HEK293 (cell line): Measurements from ENCODE around the gene AP1S1.

Experiments
- GFI1B ChIP-seq: fragments of 450-650 bp; formaldehyde crosslinking; IDR thresholded peaks from 2 replicates; pipeline ENCODE4 v1.5.1; 2016; ENCODE audit warnings: missing biosample characterization, missing genetic modification characterization
- GLI2 ChIP-seq: fragments of 450-650 bp; formaldehyde crosslinking; IDR thresholded peaks from 2 replicates; pipeline ENCODE4; 2017; ENCODE audit warnings: missing biosample characterization, missing genetic modification characterization, low read depth, borderline replicate concordance
- GLIS1 ChIP-seq: fragments of 450-650 bp; formaldehyde crosslinking; IDR thresholded peaks from 2 replicates; pipeline ENCODE4 v1.5.1; 2016; ENCODE audit warnings: missing biosample characterization, missing genetic modification characterization
- KLF16 ChIP-seq: fragments of 450-650 bp; formaldehyde crosslinking; IDR thresholded peaks from 2 replicates; pipeline ENCODE4 v1.5.1; 2017; ENCODE audit warnings: missing biosample characterization, missing genetic modification characterization
- KLF17 ChIP-seq: fragments of 450-650 bp; formaldehyde crosslinking; IDR thresholded peaks from 2 replicates; pipeline ENCODE4 v1.5.1; 2016; ENCODE audit warnings: missing biosample characterization, missing genetic modification characterization
- PRDM6 ChIP-seq: fragments of 450-650 bp; formaldehyde crosslinking; IDR thresholded peaks from 2 replicates; pipeline ENCODE4 v1.5.1; 2017; ENCODE audit warnings: missing biosample characterization, missing genetic modification characterization
- SALL2 ChIP-seq: fragments of 450-650 bp; formaldehyde crosslinking; IDR thresholded peaks from 2 replicates; pipeline ENCODE4 v1.5.0; 2017; ENCODE audit warnings: missing biosample characterization, mild to moderate bottlenecking, missing genetic modification characterization, borderline replicate concordance
- TRIM28 ChIP-seq: IDR thresholded peaks from 2 replicates; pipeline ENCODE4 v1.6.1; 2011; ENCODE audit warnings: low read length, control low read depth, borderline replicate concordance
- TSHZ1 ChIP-seq: fragments of 450-650 bp; formaldehyde crosslinking; IDR thresholded peaks from 2 replicates; pipeline ENCODE4 v1.5.1; 2016; ENCODE audit warnings: missing biosample characterization, missing genetic modification characterization, borderline replicate concordance
- ZBTB11 ChIP-seq: fragments of 450-650 bp; formaldehyde crosslinking; conservative IDR thresholded peaks from 2 replicates; pipeline ENCODE4 v1.5.1; 2016; ENCODE audit warnings: low read depth, missing biosample characterization, missing genetic modification characterization
- ZBTB48 ChIP-seq: fragments of 450-650 bp; formaldehyde crosslinking; IDR thresholded peaks from 2 replicates; pipeline ENCODE4 v1.5.1; 2016; ENCODE audit warnings: missing biosample characterization, missing genetic modification characterization
- ZFHX2 ChIP-seq: fragments of 450-650 bp; formaldehyde crosslinking; conservative IDR thresholded peaks from 2 replicates; pipeline ENCODE4 v1.5.1; 2016; ENCODE audit warnings: missing biosample characterization, missing genetic modification characterization
- ZFP69B ChIP-seq: fragments of 450-650 bp; formaldehyde crosslinking; IDR thresholded peaks from 2 replicates; pipeline ENCODE4 v1.5.1; 2016; ENCODE audit warnings: missing biosample characterization, missing genetic modification characterization
- ZIC2 ChIP-seq: fragments of 450-650 bp; formaldehyde crosslinking; IDR thresholded peaks from 2 replicates; pipeline ENCODE4 v1.5.1; 2016; ENCODE audit warnings: missing biosample characterization, missing genetic modification characterization
- ZNF114 ChIP-seq: fragments of 450-650 bp; formaldehyde crosslinking; IDR thresholded peaks from 2 replicates; pipeline ENCODE4 v1.5.0; 2017; ENCODE audit warnings: missing biosample characterization, missing genetic modification characterization
- ZNF121 ChIP-seq: fragments of 450-650 bp; formaldehyde crosslinking; IDR thresholded peaks from 2 replicates; pipeline ENCODE4 v1.5.1; 2016; ENCODE audit warnings: missing biosample characterization, missing genetic modification characterization
- ZNF133 ChIP-seq: fragments of 450-650 bp; formaldehyde crosslinking; IDR thresholded peaks from 2 replicates; pipeline ENCODE4 v1.5.1; 2016; ENCODE audit warnings: missing biosample characterization, missing genetic modification characterization
- ZNF169 ChIP-seq: fragments of 450-650 bp; formaldehyde crosslinking; IDR thresholded peaks from 2 replicates; pipeline ENCODE4 v1.5.1; 2016; ENCODE audit warnings: missing biosample characterization, missing genetic modification characterization
- ZNF202 ChIP-seq: fragments of 450-650 bp; formaldehyde crosslinking; IDR thresholded peaks from 2 replicates; pipeline ENCODE4 v1.5.1; 2016; ENCODE audit warnings: missing biosample characterization, missing genetic modification characterization, borderline replicate concordance
- ZNF239 ChIP-seq: fragments of 450-650 bp; formaldehyde crosslinking; IDR thresholded peaks from 2 replicates; pipeline ENCODE4 v1.5.1; 2016; ENCODE audit warnings: missing biosample characterization, missing genetic modification characterization
- ZNF24 ChIP-seq: fragments of 450-650 bp; formaldehyde crosslinking; IDR thresholded peaks from 2 replicates; pipeline ENCODE4 v1.5.1; 2016; ENCODE audit warnings: missing biosample characterization, missing genetic modification characterization
- ZNF302 ChIP-seq: fragments of 450-650 bp; formaldehyde crosslinking; IDR thresholded peaks from 2 replicates; pipeline ENCODE4 v1.5.1; 2016; ENCODE audit warnings: missing biosample characterization, missing genetic modification characterization, low read depth
- ZNF366 ChIP-seq: fragments of 450-650 bp; formaldehyde crosslinking; conservative IDR thresholded peaks from 2 replicates; pipeline ENCODE4 v1.5.1; 2016; ENCODE audit warnings: missing biosample characterization, missing genetic modification characterization
- ZNF394 ChIP-seq: fragments of 450-650 bp; formaldehyde crosslinking; IDR thresholded peaks from 2 replicates; pipeline ENCODE4 v1.5.1; 2016; ENCODE audit warnings: missing biosample characterization, missing genetic modification characterization, mild to moderate bottlenecking, moderate library complexity, borderline replicate concordance
- ZNF416 ChIP-seq: fragments of 450-650 bp; formaldehyde crosslinking; IDR thresholded peaks from 2 replicates; pipeline ENCODE4 v1.5.1; 2016; ENCODE audit warnings: missing biosample characterization, missing genetic modification characterization
- ZNF571 ChIP-seq: fragments of 450-650 bp; formaldehyde crosslinking; IDR thresholded peaks from 2 replicates; pipeline ENCODE4 v1.5.0; 2017; ENCODE audit warnings: missing biosample characterization, missing genetic modification characterization
- ZNF596 ChIP-seq: fragments of 450-650 bp; IDR thresholded peaks from 2 replicates; pipeline ENCODE4 v1.5.0; 2018; ENCODE audit warnings: missing biosample characterization, mild to moderate bottlenecking, missing genetic modification characterization, moderate library complexity
- ZNF600 ChIP-seq: fragments of 450-650 bp; formaldehyde crosslinking; IDR thresholded peaks from 2 replicates; pipeline ENCODE4 v1.5.1; 2016; ENCODE audit warnings: missing biosample characterization, missing genetic modification characterization
- ZNF623 ChIP-seq: fragments of 450-650 bp; formaldehyde crosslinking; IDR thresholded peaks from 2 replicates; pipeline ENCODE4 v1.5.1; 2016; ENCODE audit warnings: missing biosample characterization, missing genetic modification characterization
- ZNF629 ChIP-seq: fragments of 450-650 bp; formaldehyde crosslinking; IDR thresholded peaks from 2 replicates; pipeline ENCODE4 v1.5.1; 2017; ENCODE audit warnings: missing biosample characterization, missing genetic modification characterization
- ZNF830 ChIP-seq: fragments of 450-650 bp; IDR thresholded peaks from 2 replicates; pipeline ENCODE4 v1.5.0; 2018; ENCODE audit warnings: missing biosample characterization, missing genetic modification characterization, low read depth, mild to moderate bottlenecking, moderate library complexity
- ZNF837 ChIP-seq: fragments of 450-650 bp; formaldehyde crosslinking; IDR thresholded peaks from 2 replicates; pipeline ENCODE4 v1.5.1; 2016; ENCODE audit warnings: missing biosample characterization, missing genetic modification characterization

The AP1S1 gene

GRCh38 chr7:101138213-101138870 is 15.9 kb upstream of the AP1S1 start (continued):
- TF ChIP-seq ZNF114 (tag by site-specific recombination) (no peak), TRIM28 (no peak), ZNF302 (no peak), ZNF600 (peak; percentile 66; the same call in 1 of the 2 replicates), ZNF830 (tag by site-specific recombination) (no peak), TSHZ1 (tag by site-specific recombination) (peak; percentile 77), ZNF837 (no peak), ZNF121 (tag by site-specific recombination) (no peak), ZNF24 (peak; percentile 95), ZIC2 (tag by site-specific recombination) (0 out of 2 replicates have a peak, but pooled peaks have one; percentile 29), KLF16 (0 out of 2 replicates have a peak, but pooled peaks have one; percentile 72), ZNF629 (peak; percentile 97), GLI2 (tag by site-specific recombination) (no peak; the same call in 1 of the 2 replicates), ZFP69B (peak; percentile 79), ZNF416 (tag by site-specific recombination) (no peak), ZNF202 (no peak), ZNF394 (tag by site-specific recombination) (peak; percentile 82), SALL2 (tag by site-specific recombination) (no peak), ZNF596 (tag by site-specific recombination) (no peak), ZNF366 (tag by site-specific recombination) (peak; percentile 67), ZNF169 (no peak), ZNF239 (tag by site-specific recombination) (no peak), KLF17 (tag by site-specific recombination) (peak; percentile 99), GFI1B (tag by site-specific recombination) (0 out of 2 replicates have a peak, but pooled peaks have one; percentile 14), GLIS1 (tag by site-specific recombination) (peak; percentile 72), ZNF133 (tag by site-specific recombination) (no peak), ZBTB48 (peak; percentile 69; the same call in 1 of the 2 replicates), ZNF571 (no peak), ZFHX2 (tag by site-specific recombination) (peak; percentile 30; the same call in 1 of the 2 replicates), ZNF623 (peak; percentile 25; the same call in 1 of the 2 replicates), ZBTB11 (tag by site-specific recombination) (peak; percentile 67; the same call in 1 of the 2 replicates), PRDM6 (tag by site-specific recombination) (no peak)
